PC-3 (cell line): Measurements from ENCODE around the gene GNPTG.

Source experiments
- EZH2 ChIP-seq: fragments of 300-600 bp; sonication (generic); IDR thresholded peaks from one replicate; pipeline ENCODE4 v1.6.1; 2017; ENCODE audit warnings: antibody characterized with exemption, mild to moderate bottlenecking, low read length; ENCODE audit not compliant: unreplicated experiment
- EZH2phosphoT487 ChIP-seq: fragments of 300-600 bp; sonication (generic); IDR thresholded peaks from 2 replicates; pipeline ENCODE4 v1.6.1; 2018; ENCODE audit warnings: mild to moderate bottlenecking, antibody characterized with exemption, low read length, borderline replicate concordance
- TF ChIP-seq, protein P1 (sequence below): fragments of 300-600 bp; sonication (generic); conservative IDR thresholded peaks from 2 replicates; pipeline ENCODE4 v1.5.1; 2017; ENCODE audit warnings: antibody characterized with exemption, low read depth, mild to moderate bottlenecking, low read length

- TF ChIP-seq, protein P1, sequence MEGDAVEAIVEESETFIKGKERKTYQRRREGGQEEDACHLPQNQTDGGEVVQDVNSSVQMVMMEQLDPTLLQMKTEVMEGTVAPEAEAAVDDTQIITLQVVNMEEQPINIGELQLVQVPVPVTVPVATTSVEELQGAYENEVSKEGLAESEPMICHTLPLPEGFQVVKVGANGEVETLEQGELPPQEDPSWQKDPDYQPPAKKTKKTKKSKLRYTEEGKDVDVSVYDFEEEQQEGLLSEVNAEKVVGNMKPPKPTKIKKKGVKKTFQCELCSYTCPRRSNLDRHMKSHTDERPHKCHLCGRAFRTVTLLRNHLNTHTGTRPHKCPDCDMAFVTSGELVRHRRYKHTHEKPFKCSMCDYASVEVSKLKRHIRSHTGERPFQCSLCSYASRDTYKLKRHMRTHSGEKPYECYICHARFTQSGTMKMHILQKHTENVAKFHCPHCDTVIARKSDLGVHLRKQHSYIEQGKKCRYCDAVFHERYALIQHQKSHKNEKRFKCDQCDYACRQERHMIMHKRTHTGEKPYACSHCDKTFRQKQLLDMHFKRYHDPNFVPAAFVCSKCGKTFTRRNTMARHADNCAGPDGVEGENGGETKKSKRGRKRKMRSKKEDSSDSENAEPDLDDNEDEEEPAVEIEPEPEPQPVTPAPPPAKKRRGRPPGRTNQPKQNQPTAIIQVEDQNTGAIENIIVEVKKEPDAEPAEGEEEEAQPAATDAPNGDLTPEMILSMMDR: no peak
- no peak for TF ChIP-seq EZH2
- TF ChIP-seq EZH2phosphoT487: no peak
Observed at GRCh38 chr16:1320097-1320496, 31.6 kb upstream of the GNPTG start.
